DMS79 (cell line): Measurements from ENCODE around the gene IMMP1L.
"Not testable (repeated sequence)": the region's sequence is repeated elsewhere in the genome, so short reads cannot be mapped to it uniquely, and the experiment has no call there.

Source experiments
- DNase-seq: peaks from one replicate; lab custom pipeline; 2025; lab: John Stamatoyannopoulos, UW

Gene IMMP1L

GRCh38 chr11:31509429-31510345 lies at the start of gene IMMP1L, which contains the start of gene ELP4:
Gene IMMP1L, minus strand, starts transcription at chr11:31509622. Its CDS starts 46,346 bp downstream, at chr11:31463276.
Gene ELP4, plus strand, starts transcription at chr11:31509767. Its CDS starts 18 bp downstream, at chr11:31509785.
- DNase-seq, result peak; percentile 97

DNA sequence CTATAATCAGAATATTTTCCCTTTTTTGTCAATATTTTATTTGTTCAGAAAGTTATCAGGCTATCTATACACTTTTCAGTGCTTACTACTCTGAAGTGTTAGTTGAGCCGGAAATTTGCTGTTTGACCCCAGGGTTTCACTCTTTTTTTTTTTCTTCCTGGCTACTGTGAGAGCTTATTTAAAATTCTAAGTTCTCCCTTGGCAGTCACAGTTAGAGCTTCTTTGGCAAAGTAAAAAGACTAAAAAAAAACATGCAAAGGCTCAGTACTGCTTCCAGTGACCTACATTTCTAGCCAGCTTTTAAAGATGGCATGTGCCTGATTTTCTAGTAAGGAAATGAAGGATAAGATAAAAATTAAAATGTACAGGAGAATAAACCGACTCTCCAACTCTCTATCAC lies 48.6 kb upstream of the IMMP1L start:
- DNase-seq, result no peak

- no peak for DNase-seq
Observed at GRCh38 chr11:31555938-31556337, 46.5 kb upstream of the IMMP1L start.

DNA sequence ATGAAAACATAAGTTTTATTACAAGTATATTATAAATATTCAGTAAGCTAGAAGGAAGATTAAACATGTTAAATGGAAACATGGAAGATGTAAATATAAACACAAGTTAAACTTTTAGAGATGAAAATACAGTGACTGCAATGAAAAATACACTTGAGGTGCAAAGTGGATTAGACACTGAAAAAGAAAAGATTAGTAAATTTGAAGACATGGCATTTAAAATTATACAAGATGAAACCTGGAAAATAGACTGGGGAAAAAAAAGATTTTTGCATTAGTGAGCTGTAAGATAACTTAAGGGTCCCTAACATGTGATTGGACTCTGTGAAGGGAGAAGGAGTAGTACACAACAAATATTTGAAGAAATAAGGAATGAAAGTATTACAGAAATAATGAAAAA lies 33.4 kb upstream of the IMMP1L start:
- DNase-seq, result no peak

- no peak for DNase-seq
Observed at GRCh38 chr11:31535479-31535878, 26.1 kb upstream of the IMMP1L start.

- no peak for DNase-seq
Observed at GRCh38 chr11:31531293-31531692, 21.9 kb upstream of the IMMP1L start.

- no peak for DNase-seq
Observed at GRCh38 chr11:31529701-31530100, 20.3 kb upstream of the IMMP1L start.

GRCh38 chr11:31529189-31529588 lies 19.8 kb upstream of the IMMP1L start:
- DNase-seq, result no peak

GRCh38 chr11:31521497-31522150 lies 12.2 kb upstream of the IMMP1L start:
- DNase-seq, result no peak

GRCh38 chr11:31512117-31512516 lies 2.7 kb upstream of the IMMP1L start:
- DNase-seq, result no peak

DNA sequence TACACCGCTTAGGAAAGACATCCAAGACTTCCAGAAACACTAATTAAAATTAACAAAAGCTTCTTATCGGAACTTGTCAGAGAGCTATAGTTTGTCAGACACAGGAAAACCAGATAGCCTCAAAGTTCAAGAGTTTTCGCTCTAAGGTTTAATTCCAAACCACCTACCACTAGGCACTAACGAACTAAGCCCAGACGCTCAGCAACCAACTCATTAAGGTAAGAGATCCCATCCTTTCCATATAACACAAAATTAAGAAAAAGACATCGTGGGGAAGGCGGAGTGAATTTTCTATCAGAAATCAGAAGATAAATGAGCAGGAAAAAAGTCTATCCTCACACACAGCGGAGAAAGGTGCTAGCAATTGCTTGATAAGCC lies 382 bp downstream of the IMMP1L start:
- no peak for DNase-seq

DNA sequence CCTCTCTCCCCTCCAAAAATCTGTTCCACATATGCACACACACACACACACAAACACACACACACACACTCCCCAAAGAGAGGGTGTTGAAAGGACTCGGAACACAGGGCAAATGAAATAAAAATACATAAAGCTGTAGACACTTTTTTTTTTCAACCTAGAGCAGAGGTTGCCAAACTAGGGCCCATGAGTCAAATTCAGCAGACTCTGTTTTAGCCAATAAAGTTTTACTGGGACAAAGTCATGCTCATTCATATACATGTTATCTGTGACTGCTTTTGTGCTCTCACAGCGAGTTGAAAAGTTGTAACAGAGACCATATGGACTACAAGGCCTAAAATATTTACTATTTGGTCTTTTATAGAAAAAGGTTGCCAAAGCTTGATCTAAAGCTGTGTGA lies 8.9 kb downstream of the IMMP1L start:
- no peak for DNase-seq

- no peak for DNase-seq
Observed at GRCh38 chr11:31499576-31500178, 9.7 kb downstream of the IMMP1L start.

DNA sequence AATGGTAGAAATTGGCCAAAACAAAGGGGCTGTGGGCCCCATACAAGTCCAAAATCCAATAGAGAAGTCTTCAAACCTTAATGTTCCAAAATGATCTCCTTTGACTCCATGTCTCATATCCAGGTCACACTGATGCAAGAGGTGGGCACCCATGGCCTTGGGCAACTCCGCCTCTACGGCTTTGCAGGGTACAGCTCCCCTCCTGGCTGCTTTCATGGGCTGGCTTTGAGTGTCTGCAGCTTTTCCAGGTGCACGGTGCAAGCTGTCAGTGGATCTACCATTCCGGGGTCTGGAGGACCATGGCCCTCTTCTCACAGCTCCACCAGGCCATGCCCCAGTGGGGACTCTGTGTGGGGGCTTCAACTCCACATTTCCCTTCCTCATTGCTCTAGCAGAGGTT lies 15.7 kb downstream of the IMMP1L start:
- not testable (repeated sequence) for DNase-seq

DNA sequence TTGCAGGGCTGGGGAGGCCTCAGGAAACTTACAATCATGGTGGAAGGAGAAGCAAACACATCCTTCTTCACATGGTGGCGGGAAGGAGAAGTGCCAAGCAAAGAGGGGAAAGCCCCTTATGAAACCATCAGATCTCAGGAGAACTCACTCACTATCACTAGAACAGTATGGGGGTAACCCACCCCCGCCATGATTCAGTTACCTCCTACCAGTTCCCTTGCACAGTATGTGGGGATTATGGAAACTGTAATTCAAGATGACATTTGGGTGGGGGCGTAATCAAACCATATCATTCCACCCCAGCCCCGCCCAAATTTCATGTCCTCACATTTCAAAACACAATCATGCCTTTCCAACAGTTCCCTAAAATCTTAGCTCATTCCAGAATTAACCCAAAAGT lies 16.2 kb downstream of the IMMP1L start:
- DNase-seq, result no peak

GRCh38 chr11:31492320-31492913 lies 17.0 kb downstream of the IMMP1L start:
- no peak for DNase-seq

DNA sequence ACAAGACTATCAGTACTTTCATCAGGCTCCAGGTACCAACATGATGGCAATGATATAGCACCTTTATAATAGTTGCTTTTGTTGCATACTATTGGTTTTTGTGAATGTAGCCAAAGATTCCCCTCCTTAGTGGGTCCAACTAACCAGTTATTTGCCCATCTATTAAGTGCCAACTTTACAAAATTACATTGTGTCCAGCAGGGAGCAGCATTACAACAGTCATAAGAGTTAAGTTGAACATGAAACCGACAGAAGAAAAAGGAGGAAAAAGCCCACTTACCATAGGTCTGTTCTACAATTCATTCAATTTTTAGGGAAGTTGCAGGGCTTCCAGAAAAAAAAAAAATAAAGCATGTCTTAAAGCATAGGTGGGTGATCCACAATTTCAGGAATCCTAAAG lies 21.6 kb downstream of the IMMP1L start:
- DNase-seq, result no peak

DNA sequence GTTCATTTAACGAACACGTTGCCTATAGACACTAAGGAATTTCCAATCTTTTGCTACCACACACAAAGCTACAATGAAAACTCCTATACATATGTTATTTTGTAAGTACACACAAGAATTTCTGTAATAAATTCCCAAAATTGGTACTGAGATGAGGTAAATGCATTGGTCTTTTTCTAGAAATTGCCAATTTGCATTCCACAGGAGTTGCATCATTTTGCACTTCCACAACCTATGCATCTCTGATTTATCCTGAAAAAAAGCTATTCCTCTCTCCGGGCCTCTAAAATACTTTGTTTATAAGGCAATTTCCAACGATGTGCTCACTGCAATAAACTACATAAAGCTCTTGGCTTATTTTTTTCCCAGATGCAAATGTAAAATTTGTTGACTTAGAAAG lies 24.9 kb downstream of the IMMP1L start:
- DNase-seq, result no peak

GRCh38 chr11:31480930-31481329 lies 28.5 kb downstream of the IMMP1L start:
- DNase-seq, result no peak

GRCh38 chr11:31479066-31479465 lies 30.4 kb downstream of the IMMP1L start:
- DNase-seq, result no peak

DNA sequence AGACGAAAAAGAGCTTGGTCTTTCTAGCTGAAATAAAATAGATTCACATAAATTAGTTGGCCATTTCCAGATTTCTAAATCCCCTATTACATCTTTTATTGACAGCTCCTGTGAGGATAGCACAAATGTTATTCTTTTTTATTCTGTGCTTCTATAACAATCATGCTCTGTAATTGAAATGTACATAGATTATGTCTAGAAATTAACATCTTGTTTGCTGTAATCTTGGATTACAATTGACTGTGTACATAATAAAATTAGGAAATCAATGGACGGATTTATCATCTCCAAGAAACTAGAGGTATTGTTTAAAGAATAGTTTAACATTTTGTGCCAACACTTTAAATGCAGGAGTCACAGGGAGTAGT lies 31.2 kb downstream of the IMMP1L start:
- no peak for DNase-seq

DNA sequence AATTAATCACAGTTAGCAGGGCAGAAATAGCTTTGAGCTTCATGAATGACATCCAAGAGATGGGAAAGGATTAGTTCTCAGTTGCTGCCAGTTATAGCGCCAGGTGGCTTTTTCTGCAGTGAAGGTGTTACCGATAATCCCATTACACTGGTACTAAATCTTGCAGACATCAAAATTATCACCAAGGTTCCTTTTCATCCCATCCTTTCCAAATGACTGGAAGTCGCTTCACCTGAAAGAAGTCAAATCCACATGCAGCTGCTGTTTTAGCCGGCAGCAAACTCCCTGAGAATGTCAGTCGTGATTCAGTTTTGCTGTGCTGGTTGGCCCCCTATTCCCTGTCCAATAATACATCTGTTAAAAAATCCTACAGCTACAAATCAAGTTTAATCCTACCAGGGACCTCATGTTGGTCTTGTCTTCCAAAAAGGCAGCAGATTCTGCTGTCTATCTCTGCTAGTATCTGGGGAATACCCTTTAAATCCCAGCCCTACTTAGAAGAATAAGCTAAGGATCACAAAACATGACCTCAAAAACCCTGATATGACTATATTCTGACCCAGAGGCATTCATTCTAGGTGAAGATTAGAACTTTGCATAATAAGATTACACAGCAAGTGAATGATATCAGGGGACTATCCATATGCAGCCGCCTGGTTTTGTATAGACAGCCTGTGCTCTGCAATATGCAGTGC lies 31.7 kb downstream of the IMMP1L start:
- no peak for DNase-seq
